Measurements from ENCODE around the gene SLC19A1.

The SLC19A1 gene

GRCh38 chr21:45521241-45521640, 21.0 kb downstream of the SLC19A1 start:
- no peak for DNase-seq

GRCh38 chr21:45519182-45519581, 23.1 kb downstream of the SLC19A1 start:
- DNase-seq, result no peak

- no peak for DNase-seq
These were observed 23.5 kb downstream of the SLC19A1 start for GRCh38 chr21:45518742-45519141.

- DNase-seq, result no peak
These were observed 24.8 kb downstream of the SLC19A1 start for GRCh38 chr21:45517249-45518065.

GRCh38 chr21:45516671-45517151, 25.5 kb downstream of the SLC19A1 start:
- DNase-seq, result no peak

- no peak for DNase-seq
These were observed 26.1 kb downstream of the SLC19A1 start for GRCh38 chr21:45516071-45516670.

- no peak for DNase-seq
These were observed 26.8 kb downstream of the SLC19A1 start for GRCh38 chr21:45515241-45516061.

GRCh38 chr21:45514311-45515021, 27.8 kb downstream of the SLC19A1 start:
- no peak for DNase-seq

- DNase-seq, result no peak
These were observed 28.4 kb downstream of the SLC19A1 start for GRCh38 chr21:45513741-45514310.

GRCh38 chr21:45513003-45513717, 29.1 kb downstream of the SLC19A1 start:
- no peak for DNase-seq

GRCh38 chr21:45512626-45513002, 29.6 kb downstream of the SLC19A1 start:
- DNase-seq, result no peak

GRCh38 chr21:45511661-45512431, 30.4 kb downstream of the SLC19A1 start:
- no peak for DNase-seq

- no peak for DNase-seq
These were observed 31.2 kb downstream of the SLC19A1 start for GRCh38 chr21:45511007-45511406.

- no peak for DNase-seq
These were observed 31.7 kb downstream of the SLC19A1 start for GRCh38 chr21:45510466-45510955.

- no peak for DNase-seq
These were observed 32.4 kb downstream of the SLC19A1 start for GRCh38 chr21:45509566-45510465.

GRCh38 chr21:45508607-45509565, 33.4 kb downstream of the SLC19A1 start:
- no peak for DNase-seq

- no peak for DNase-seq
These were observed 34.2 kb downstream of the SLC19A1 start for GRCh38 chr21:45507888-45508508.
